ENCODE measurements around the gene IL24. TPM values are rescaled to one million over a fixed set of nuclear protein-coding genes. Genes with fewer than 3 reads are reported as not detected.

The IL24 gene
- total RNA-seq, 1 experiment from 2014 or later, result 0.58 TPM

GRCh38 chr1:206930210-206930798 lies 33.1 kb downstream of the IL24 start:
- ChIA-PET CTCF (interaction anchor here (0.6 to 7.9 kb wide), 9 partner anchors 15 to 1400 kb away, joined by 3 to 74 read pairs (median 3); no protein-coding TSS in a partner anchor), POLR2A (interaction anchor here (2.0 kb wide), 1 partner anchor 9 kb away, joined by 5 read pairs; the partner anchor contains the start of gene FCMR)
- no peak overlapping the region for H3K4me3 Mint-ChIP-seq (ENCODE audit: unreplicated experiment)

GRCh38 chr1:206931709-206932108 lies 34.5 kb downstream of the IL24 start:
- Mint-ChIP-seq H3K27me3 (ENCODE audit: insufficient read depth, unreplicated experiment) (no peaks in the 10 kb centered on the region), H3K4me3 (ENCODE audit: unreplicated experiment) (no peak overlapping the region), H3K36me3 (ENCODE audit: insufficient read depth, unreplicated experiment) (no peaks in the 10 kb centered on the region), H3K4me1 (ENCODE audit: insufficient read depth, unreplicated experiment) (no peaks in the 10 kb centered on the region), H3K27ac (ENCODE audit: low read depth, unreplicated experiment) (no peak overlapping the region), H3K9me3 (ENCODE audit: unreplicated experiment) (no peaks in the 10 kb centered on the region)
- intact Hi-C loops (cut with micrococcal nuclease), result no loop called here
- POLR2A ChIA-PET, result interaction anchor here (2.0 kb wide), 1 partner anchor 10 kb away, joined by 5 read pairs; the partner anchor contains the start of gene FCMR
- BruUV-seq (replicated peaks), result no TSS peak
- DNase-seq (ENCODE audit: unreplicated experiment), result no peak
- TF ChIP-seq CTCF (IDR thresholded peaks at IDR 0.05; ENCODE audit: unreplicated experiment), result no peak
- CTCF ChIA-PET, result interaction anchor here (0.6 to 7.9 kb wide), 15 partner anchors 8 to 229 kb away, joined by 3 to 74 read pairs (median 4); partner anchors contain the start of gene IL20

More at GRCh38 chr1:206930210-206930798, 33.1 kb downstream of the IL24 start:
- Mint-ChIP-seq H3K27ac (ENCODE audit: low read depth, unreplicated experiment) (no peak overlapping the region), H3K9me3 (ENCODE audit: unreplicated experiment) (no peaks in the 10 kb centered on the region), H3K36me3 (ENCODE audit: insufficient read depth, unreplicated experiment) (no peaks in the 10 kb centered on the region), H3K27me3 (ENCODE audit: insufficient read depth, unreplicated experiment) (no peaks in the 10 kb centered on the region), H3K4me1 (ENCODE audit: insufficient read depth, unreplicated experiment) (no peaks in the 10 kb centered on the region)
- no TSS peak for BruUV-seq (replicated peaks)
- DNase-seq (ENCODE audit: unreplicated experiment), result no peak
- TF ChIP-seq CTCF (IDR thresholded peaks at IDR 0.05; ENCODE audit: unreplicated experiment), result no peak
- intact Hi-C loops (cut with micrococcal nuclease), result no loop called here

- POLR2A ChIA-PET, result interaction anchor here (0.6 to 2.0 kb wide), 2 partner anchors 11 to 395 kb away, joined by 4 to 5 read pairs; partner anchors contain the start of gene FCMR
- no peaks in the 10 kb centered on the region for H3K9me3 Mint-ChIP-seq (ENCODE audit: unreplicated experiment)
- no peaks in the 10 kb centered on the region for H3K36me3 Mint-ChIP-seq (ENCODE audit: insufficient read depth, unreplicated experiment)
- no peaks in the 10 kb centered on the region for H3K27me3 Mint-ChIP-seq (ENCODE audit: insufficient read depth, unreplicated experiment)
- no TSS peak for BruUV-seq (replicated peaks)
- H3K27ac Mint-ChIP-seq (ENCODE audit: low read depth, unreplicated experiment), result no peak overlapping the region
- CTCF ChIA-PET, result interaction anchor here (0.6 to 7.9 kb wide), 15 partner anchors 8 to 228 kb away, joined by 3 to 74 read pairs (median 3); partner anchors contain the start of gene IL20
- no peaks in the 10 kb centered on the region for H3K4me1 Mint-ChIP-seq (ENCODE audit: insufficient read depth, unreplicated experiment)
- DNase-seq (ENCODE audit: unreplicated experiment), result no peak
- no peak for TF ChIP-seq CTCF (IDR thresholded peaks at IDR 0.05; ENCODE audit: unreplicated experiment)
- intact Hi-C loops (cut with micrococcal nuclease), result no loop called here
- H3K4me3 Mint-ChIP-seq (ENCODE audit: unreplicated experiment), result no peak overlapping the region
These were observed 34.9 kb downstream of the IL24 start for GRCh38 chr1:206932177-206932576.

DNA sequence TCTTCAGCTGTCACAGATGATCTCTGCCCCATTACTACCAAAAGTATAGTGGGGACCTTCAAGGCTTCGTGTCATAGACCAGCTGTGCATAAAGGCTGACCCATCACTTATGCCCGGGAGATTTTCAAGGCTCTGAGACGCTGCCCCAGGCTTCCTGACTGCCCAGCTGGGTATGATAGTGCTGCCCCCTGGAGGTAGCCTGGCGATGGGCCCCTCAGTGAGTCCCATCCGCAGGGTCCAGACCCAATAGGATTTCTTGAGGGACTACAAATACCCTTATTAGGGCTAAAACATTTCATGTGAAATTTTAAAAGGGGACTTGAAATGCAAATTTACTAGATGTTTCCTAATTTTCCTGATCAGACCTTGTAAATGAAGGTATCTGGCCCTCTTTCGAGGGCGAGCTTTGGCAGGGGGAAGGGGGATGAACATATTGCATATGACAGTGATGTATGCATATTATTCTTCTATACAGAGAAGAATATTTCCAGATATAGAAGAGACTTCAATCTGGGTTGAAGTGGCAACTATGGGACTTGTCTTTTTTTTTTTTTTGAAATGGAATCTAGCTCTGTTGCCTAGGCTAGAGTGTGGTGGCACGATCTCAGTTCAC lies 36.2 kb downstream of the IL24 start:
- H3K27me3 Mint-ChIP-seq (ENCODE audit: insufficient read depth, unreplicated experiment), result no peaks in the 10 kb centered on the region
- DNase-seq (ENCODE audit: unreplicated experiment), result peak; percentile 66
- intact Hi-C loops (cut with micrococcal nuclease), result no loop called here
- peak; percentile 80 for TF ChIP-seq CTCF (IDR thresholded peaks at IDR 0.05; ENCODE audit: unreplicated experiment)
- no peaks in the 10 kb centered on the region for H3K36me3 Mint-ChIP-seq (ENCODE audit: insufficient read depth, unreplicated experiment)
- CTCF ChIA-PET, result interaction anchor here (0.6 to 7.9 kb wide), 25 partner anchors 9 to 484 kb away, joined by 3 to 74 read pairs (median 4); partner anchors contain the start of gene PIGR
- BruUV-seq (replicated peaks), result no TSS peak
- no peaks in the 10 kb centered on the region for H3K9me3 Mint-ChIP-seq (ENCODE audit: unreplicated experiment)
- H3K4me1 Mint-ChIP-seq (ENCODE audit: insufficient read depth, unreplicated experiment), result no peaks in the 10 kb centered on the region
- no peak overlapping the region for H3K27ac Mint-ChIP-seq (ENCODE audit: low read depth, unreplicated experiment)
- H3K4me3 Mint-ChIP-seq (ENCODE audit: unreplicated experiment), result no peak overlapping the region
- POLR2A ChIA-PET, result no interaction called here

Measured in MCF 10A (cell line).